Stimulated activated CD8-positive, alpha-beta memory T cell treated with anti-CD3 and anti-CD28 coated beads, Interleukin-12 subunit alpha, Interleukin-12 subunit beta, amount 100 ng/mL, for 24 hours (primary cell): Measurements from ENCODE around the gene KCNMA1.

Source experiments
- DNase-seq: peaks from one replicate; pipeline ENCODE4 v3.0.0-alpha.2; 2020; ENCODE audit errors: extremely low read depth

KCNMA1 gene

GRCh38 chr10:77634939-77635338 is 2.7 kb downstream of the KCNMA1 start:
- no peak for DNase-seq

GRCh38 chr10:77633376-77633775 is 4.2 kb downstream of the KCNMA1 start:
- no peak for DNase-seq

- DNase-seq: no peak
Measured at GRCh38 chr10:77631241-77631640, 6.4 kb downstream of the KCNMA1 start.

- DNase-seq: no peak
Measured at GRCh38 chr10:77630507-77630848, 7.1 kb downstream of the KCNMA1 start.

GRCh38 chr10:77629775-77630506 is 7.7 kb downstream of the KCNMA1 start:
- no peak for DNase-seq

GRCh38 chr10:77628906-77629730 is 8.5 kb downstream of the KCNMA1 start:
- DNase-seq: no peak

- no peak for DNase-seq
Measured at GRCh38 chr10:77626266-77626935, 11.2 kb downstream of the KCNMA1 start.

GRCh38 chr10:77625379-77625778 is 12.2 kb downstream of the KCNMA1 start:
- no peak for DNase-seq

GRCh38 chr10:77622889-77623291 is 14.7 kb downstream of the KCNMA1 start:
- DNase-seq: no peak

GRCh38 chr10:77620731-77621130 is 16.9 kb downstream of the KCNMA1 start:
- no peak for DNase-seq

- no peak for DNase-seq
Measured at GRCh38 chr10:77619964-77620703, 17.5 kb downstream of the KCNMA1 start.

- no peak for DNase-seq
Measured at GRCh38 chr10:77618117-77618516, 19.5 kb downstream of the KCNMA1 start.

- no peak for DNase-seq
Measured at GRCh38 chr10:77616766-77617165, 20.8 kb downstream of the KCNMA1 start.

GRCh38 chr10:77614778-77615625 is 22.6 kb downstream of the KCNMA1 start:
- no peak for DNase-seq

GRCh38 chr10:77613476-77614130 is 24.0 kb downstream of the KCNMA1 start:
- DNase-seq: no peak

GRCh38 chr10:77611670-77612069 is 25.9 kb downstream of the KCNMA1 start:
- no peak for DNase-seq

- no peak for DNase-seq
Measured at GRCh38 chr10:77611221-77611620, 26.4 kb downstream of the KCNMA1 start.

- no peak for DNase-seq
Measured at GRCh38 chr10:77609781-77610272, 27.8 kb downstream of the KCNMA1 start.

GRCh38 chr10:77608281-77608680 is 29.3 kb downstream of the KCNMA1 start:
- no peak for DNase-seq

- no peak for DNase-seq
Measured at GRCh38 chr10:77606751-77607150, 30.9 kb downstream of the KCNMA1 start.
